EH (cell line): ENCODE measurements around the gene TSC22D1.
A peak's percentile ranks its signal among the peaks of the same experiment; 100 is the strongest.

ENCODE experiments used
- DNase-seq: peaks from one replicate; pipeline ENCODE4 v3.0.0-alpha.2; 2015; ENCODE audit warnings: low read depth

The TSC22D1 gene

DNA sequence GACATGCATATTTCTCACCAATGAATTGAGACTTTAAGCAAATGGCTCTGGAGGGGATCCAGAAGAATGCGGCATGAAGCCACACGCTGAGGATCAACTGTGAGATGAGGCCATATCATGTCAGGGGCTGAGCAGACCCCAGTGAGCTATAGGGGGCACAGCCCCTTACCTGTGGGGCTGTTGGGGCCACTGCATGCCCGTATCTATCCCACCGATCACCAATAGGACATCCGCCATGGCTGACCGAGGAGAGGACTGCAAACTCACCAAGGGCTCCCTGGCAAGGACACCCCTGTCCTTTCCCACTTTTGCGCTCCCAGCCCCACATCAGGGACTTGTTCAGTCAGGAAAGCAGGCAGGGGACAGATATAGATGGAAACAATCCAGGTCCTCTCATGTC is 124.5 kb downstream of the TSC22D1 start:
- DNase-seq, result no peak

DNA sequence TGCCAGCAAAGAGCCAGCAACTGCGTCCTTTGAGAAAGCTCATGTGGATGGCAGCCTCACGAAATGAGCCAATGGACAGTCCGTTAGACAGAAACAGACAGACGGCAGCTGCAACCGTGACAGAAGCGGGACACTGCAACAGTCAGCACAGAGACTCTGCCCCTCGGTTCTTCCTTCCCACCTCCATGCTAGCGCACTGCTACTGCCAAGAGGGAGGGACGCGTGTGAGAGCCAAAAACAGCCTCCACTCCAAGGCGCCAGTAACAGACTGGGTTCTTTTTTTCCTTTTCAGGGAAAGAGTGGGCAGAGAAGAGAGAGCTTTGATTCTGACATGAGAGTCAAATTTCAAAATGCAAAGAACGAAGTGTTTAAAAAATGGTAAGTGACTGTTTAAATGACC is 125.0 kb downstream of the TSC22D1 start:
- DNase-seq, result no peak

- DNase-seq, result no peak
These were observed 125.9 kb downstream of the TSC22D1 start for GRCh38 chr13:44449999-44450821.

DNA sequence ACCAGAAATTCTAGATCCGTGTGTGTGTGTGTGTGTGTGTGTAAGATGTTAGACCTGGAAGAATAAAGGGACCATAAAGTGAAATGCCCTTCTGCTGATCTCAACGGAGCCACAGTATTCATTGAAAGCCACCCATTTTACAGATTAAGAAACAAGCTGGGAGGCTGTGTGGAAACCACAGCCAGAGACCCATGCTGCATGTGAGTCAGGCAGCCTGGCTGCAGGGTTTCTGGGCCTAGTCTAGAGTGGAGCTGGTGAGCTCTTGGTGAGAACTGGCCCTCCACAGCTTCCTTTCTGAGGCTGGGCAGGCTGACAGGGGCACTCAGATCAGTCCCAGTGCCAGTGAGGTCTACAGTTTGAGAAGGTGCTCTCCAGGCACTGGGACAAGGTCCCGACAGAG is 127.3 kb downstream of the TSC22D1 start:
- DNase-seq, result no peak

DNA sequence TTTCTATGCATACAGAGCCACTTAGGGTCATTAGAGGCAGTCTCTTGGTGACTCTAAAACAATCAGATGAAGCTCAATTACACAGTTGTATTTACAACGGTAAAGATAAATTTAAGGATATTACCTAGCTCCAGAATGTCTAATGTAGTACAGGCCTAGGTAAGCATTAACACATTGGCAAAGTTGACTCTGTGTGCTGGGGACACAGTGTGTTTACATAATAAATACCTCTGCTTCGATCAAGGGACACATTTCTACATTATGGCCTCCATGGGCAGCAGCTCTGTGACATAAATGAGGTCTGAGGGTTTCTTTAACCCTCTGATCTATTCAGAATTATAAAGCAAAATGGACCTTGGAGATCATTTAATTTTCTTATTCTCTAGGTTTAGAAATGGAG is 127.8 kb downstream of the TSC22D1 start:
- DNase-seq, result no peak

DNA sequence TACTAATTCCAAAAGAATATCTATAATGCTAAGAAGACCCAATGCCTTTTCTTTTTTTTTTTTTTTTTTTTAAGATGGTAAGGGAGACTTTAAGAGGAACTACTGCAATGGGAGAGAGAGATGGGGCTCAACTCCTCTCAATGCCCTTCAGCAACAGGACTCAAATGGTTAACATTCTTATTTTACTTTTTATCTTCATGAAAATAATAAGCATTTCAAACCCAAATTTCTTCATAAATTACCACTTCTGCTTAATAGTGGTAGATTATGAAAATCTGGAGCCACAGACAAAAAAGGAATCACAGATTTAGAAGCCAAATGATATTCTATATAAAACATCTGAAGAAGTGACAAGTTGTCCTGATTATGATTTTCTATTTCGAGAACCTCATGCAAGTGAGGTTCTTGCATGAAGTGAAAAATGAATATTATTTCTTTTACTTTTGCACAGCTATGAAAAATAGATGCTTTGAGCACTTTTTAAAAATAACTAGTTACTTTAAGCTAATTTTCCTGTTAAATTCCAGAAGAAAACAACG is 128.3 kb downstream of the TSC22D1 start:
- DNase-seq, result no peak

GRCh38 chr13:44440046-44440608 is 136.0 kb downstream of the TSC22D1 start:
- no peak for DNase-seq

DNA sequence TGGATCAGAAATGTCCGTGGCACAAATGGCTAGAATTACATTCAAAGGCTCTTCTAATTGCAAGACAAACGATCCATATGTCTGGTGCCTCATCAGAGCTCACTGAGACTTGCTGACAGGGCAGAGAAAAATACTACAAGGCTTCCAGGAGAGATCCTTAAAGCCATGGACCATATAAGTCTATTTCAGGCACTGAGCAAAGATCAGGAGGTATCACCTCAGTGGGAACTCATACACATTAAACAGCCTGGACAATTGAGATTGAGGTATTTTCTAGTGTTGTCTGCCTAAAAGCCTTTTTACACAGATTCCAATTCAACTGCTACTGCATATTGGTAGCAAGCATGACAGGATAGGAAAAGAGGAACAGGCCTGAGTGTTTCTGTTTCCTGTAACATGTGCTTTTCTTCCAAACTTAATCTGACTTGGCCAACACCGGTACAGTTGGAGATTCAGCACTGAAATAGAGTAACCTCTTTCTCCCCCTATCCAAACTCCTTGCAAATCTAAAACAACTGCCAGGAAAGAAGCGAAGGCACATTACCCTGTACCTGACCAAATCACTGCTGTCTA is 136.6 kb downstream of the TSC22D1 start:
- no peak for DNase-seq

DNA sequence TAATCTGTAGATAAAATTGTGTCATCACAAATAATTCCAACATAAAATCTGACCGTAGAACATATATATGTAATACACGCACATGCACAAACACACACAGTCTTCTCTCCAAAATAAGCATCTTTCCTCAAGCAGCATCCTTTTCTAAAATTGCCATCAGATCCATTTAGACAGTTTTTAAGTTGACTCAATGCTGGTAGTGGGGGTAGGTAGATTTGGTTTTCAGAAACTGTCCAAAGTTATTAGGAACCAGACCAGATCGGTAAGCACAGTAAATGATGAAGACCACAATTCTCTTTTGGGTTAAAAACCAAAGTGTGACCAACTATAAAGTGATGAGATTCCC is 137.9 kb downstream of the TSC22D1 start:
- DNase-seq, result no peak

DNA sequence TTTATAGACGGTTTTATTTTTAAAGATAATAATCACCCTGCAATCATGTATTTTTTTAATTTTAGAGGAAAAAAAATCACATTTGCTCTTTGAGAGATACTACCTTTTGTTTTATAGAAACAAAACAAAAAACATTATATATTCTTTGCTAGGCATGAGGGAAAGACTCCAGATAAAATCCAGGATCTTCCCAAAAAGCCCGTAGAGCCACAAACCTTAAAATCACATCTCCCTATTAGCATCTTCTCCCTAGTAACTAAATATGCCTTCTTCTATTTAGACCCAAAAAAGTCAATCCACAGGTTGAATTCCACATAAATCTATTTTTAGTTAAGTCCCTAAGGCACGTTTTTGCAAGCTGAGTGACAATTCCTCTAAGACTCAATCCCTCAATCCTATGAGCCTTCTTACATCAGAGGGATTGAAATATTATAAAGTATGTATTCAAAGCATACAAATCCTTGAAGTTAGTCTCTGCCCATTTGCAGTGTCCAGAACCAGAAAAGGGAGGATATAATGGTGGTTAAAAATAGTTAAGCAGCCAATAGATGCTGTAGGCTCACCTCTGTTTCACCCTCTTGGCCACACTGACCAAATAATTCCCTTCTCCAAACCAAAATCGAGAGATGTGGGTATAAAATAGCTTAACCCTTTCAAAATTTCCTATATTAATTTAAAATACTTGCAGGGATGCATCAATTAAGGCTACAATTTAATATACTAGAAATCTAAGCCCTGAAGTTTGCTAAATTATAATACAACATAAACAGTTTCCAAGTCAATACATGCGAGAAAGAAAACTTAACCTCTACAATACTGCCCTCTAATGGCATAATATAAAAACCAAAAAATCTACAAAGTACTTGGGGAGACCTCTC is 138.5 kb downstream of the TSC22D1 start:
- peak; percentile 59 for DNase-seq

- DNase-seq, result peak; percentile 94
These were observed 139.4 kb downstream of the TSC22D1 start for GRCh38 chr13:44436589-44437337.

GRCh38 chr13:44435919-44436510 is 140.1 kb downstream of the TSC22D1 start:
- no peak for DNase-seq

- peak; percentile 98 for DNase-seq
These were observed 140.8 kb downstream of the TSC22D1 start for GRCh38 chr13:44435142-44435918.

DNA sequence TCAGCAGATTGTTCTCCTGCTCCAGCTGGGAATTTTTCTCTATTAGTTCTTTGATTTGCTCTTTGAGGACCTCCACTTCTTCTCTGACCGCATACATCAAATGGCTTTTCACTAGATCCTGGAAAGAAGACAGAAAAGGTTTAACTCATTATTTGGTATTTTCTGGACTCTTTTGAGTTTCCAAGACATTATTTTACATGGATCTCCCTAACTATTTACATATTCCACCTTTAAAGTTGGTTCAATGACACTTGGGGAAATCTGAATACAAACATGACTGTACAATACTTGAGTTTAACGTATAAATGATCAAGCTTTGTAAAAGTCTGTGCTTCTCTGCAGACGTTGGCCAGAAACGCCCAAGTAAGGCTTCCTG is 141.4 kb downstream of the TSC22D1 start:
- DNase-seq, result no peak

GRCh38 chr13:44433863-44434765 is 142.0 kb downstream of the TSC22D1 start:
- no peak for DNase-seq

- no peak for DNase-seq
These were observed 143.5 kb downstream of the TSC22D1 start for GRCh38 chr13:44432650-44433049.

DNA sequence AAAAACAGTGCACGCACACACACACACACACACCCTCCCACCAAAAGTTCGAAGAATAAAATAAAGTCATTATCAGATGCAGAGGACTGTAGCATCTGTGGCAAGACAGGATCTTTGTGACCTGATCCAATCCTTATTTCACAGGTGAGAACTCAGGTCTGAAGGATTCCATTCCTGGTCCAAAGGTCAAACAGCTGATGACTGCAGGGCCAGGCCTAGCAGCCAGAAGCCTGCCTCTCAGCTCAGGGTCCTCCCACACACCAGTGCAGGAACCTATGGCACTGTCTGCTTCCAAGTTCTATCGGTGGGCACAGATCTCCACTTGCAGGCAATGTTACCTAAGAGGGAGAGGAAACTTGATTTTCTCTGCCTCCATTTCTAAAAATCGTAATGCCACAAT is 145.0 kb downstream of the TSC22D1 start:
- no peak for DNase-seq

GRCh38 chr13:44429311-44429710 is 146.8 kb downstream of the TSC22D1 start:
- DNase-seq, result no peak

- DNase-seq, result no peak
These were observed 149.7 kb downstream of the TSC22D1 start for GRCh38 chr13:44426461-44426860.

GRCh38 chr13:44425815-44426078 is 150.4 kb downstream of the TSC22D1 start:
- no peak for DNase-seq
